ENCODE results near the gene FERMT1. TPM values are rescaled to one million over a fixed set of nuclear protein-coding genes. Genes with fewer than 3 reads are reported as not detected.
A peak's percentile ranks its signal among the peaks of the same experiment; 100 is the strongest.

FERMT1 gene
- total RNA-seq, 1 experiment from 2014 or later = 0.95 TPM

- Histone ChIP-seq H3K36me3 (ENCODE audit: control insufficient read depth, insufficient read depth, low read length) (no peaks in the 10 kb centered on the region), H3K9me3 (ENCODE audit: control insufficient read depth, insufficient read depth, low read depth, low read length) (no peaks in the 10 kb centered on the region), H3K27me3 (ENCODE audit: control insufficient read depth, insufficient read depth, low read length) (peaks cover 6% of the 10 kb centered on the region; the same call in 1 of the 2 replicates), H3K4me3 (ENCODE audit: low read depth in 2 of 2, low read length in 2 of 2) (no peak overlapping the region), H3K4me1 (ENCODE audit: control insufficient read depth, insufficient read depth, low read length) (no peaks in the 10 kb centered on the region), H3K27ac (ENCODE audit: low read length) (no peak overlapping the region)
- ChIA-PET CTCF (no interaction called here), POLR2A (no interaction called here)
- BruUV-seq (replicated peaks) = no TSS peak
- DNase-seq (ENCODE audit: low read depth, low spot score) (no peak), ATAC-seq (no peak)
- intact Hi-C loops (cut with micrococcal nuclease; ENCODE audit: unreplicated experiment) (no loop called here), in situ Hi-C loops (cut with HindIII; ENCODE audit: low pct_unique_long_range_greater_than_20kb, low sequenced_read_pairs) (no loop called here)
- TF ChIP-seq POLR2AphosphoS5 (IDR thresholded peaks at IDR 0.05; ENCODE audit: low read depth, low read length) (no peak), REST (IDR thresholded peaks at IDR 0.05; ENCODE audit: insufficient read depth in 1 of 2, low read depth in 2 of 2, low read length in 1 of 2) (no peak), SIN3A (IDR thresholded peaks at IDR 0.05; ENCODE audit: borderline replicate concordance, insufficient read depth, low read depth, low read length) (no peak), TCF7L2 (IDR thresholded peaks at IDR 0.05; ENCODE audit: low read depth, low read length) (no peak)
These were observed 5.0 kb upstream of the FERMT1 start for GRCh38 chr20:6127825-6128224.

- Histone ChIP-seq H3K9me3 (ENCODE audit: control insufficient read depth, insufficient read depth, low read depth, low read length) (no peaks in the 10 kb centered on the region), H3K27ac (ENCODE audit: low read length) (no peak overlapping the region), H3K4me1 (ENCODE audit: control insufficient read depth, insufficient read depth, low read length) (no peaks in the 10 kb centered on the region), H3K4me3 (ENCODE audit: low read depth in 2 of 2, low read length in 2 of 2) (no peak overlapping the region), H3K27me3 (ENCODE audit: control insufficient read depth, insufficient read depth, low read length) (peaks cover 11% of the 10 kb centered on the region), H3K36me3 (ENCODE audit: control insufficient read depth, insufficient read depth, low read length) (no peaks in the 10 kb centered on the region)
- CTCF ChIA-PET = no interaction called here
- POLR2A ChIA-PET = no interaction called here
- DNase-seq (ENCODE audit: low read depth, low spot score) = no peak
- intact Hi-C loops (cut with micrococcal nuclease; ENCODE audit: unreplicated experiment) = no loop called here
- TF ChIP-seq TCF7L2 (IDR thresholded peaks at IDR 0.05; ENCODE audit: low read depth, low read length) = no peak
- no peak for TF ChIP-seq SIN3A (IDR thresholded peaks at IDR 0.05; ENCODE audit: borderline replicate concordance, insufficient read depth, low read depth, low read length)
- no peak for TF ChIP-seq POLR2AphosphoS5 (IDR thresholded peaks at IDR 0.05; ENCODE audit: low read depth, low read length)
- ATAC-seq = no peak
- in situ Hi-C loops (cut with HindIII; ENCODE audit: low pct_unique_long_range_greater_than_20kb, low sequenced_read_pairs) = no loop called here
- no TSS peak for BruUV-seq (replicated peaks)
These were observed 4.0 kb upstream of the FERMT1 start for GRCh38 chr20:6126846-6127245.

GRCh38 chr20:6123649-6124014 lies 802 bp upstream of the FERMT1 start:
- ChIA-PET CTCF (no interaction called here), POLR2A (no interaction called here)
- H3K27me3 ChIP-seq (ENCODE audit: control insufficient read depth, insufficient read depth, low read length) = peaks cover 13% of the 10 kb centered on the region
- TF ChIP-seq TCF7L2 (IDR thresholded peaks at IDR 0.05; ENCODE audit: low read depth, low read length) (no peak), POLR2AphosphoS5 (IDR thresholded peaks at IDR 0.05; ENCODE audit: low read depth, low read length) (no peak), CTCF (IDR thresholded peaks at IDR 0.05) (no peak), REST (IDR thresholded peaks at IDR 0.05; ENCODE audit: insufficient read depth in 1 of 2, low read depth in 2 of 2, low read length in 1 of 2) (no peak), SIN3A (IDR thresholded peaks at IDR 0.05; ENCODE audit: borderline replicate concordance, insufficient read depth, low read depth, low read length) (no peak)
- no peaks in the 10 kb centered on the region for H3K9me3 ChIP-seq (ENCODE audit: control insufficient read depth, insufficient read depth, low read depth, low read length)
- H3K36me3 ChIP-seq (ENCODE audit: control insufficient read depth, insufficient read depth, low read length) = no peaks in the 10 kb centered on the region
- no peaks in the 10 kb centered on the region for H3K4me1 ChIP-seq (ENCODE audit: control insufficient read depth, insufficient read depth, low read length)
- H3K27ac ChIP-seq (ENCODE audit: low read length) = no peak overlapping the region
- intact Hi-C loops (cut with micrococcal nuclease; ENCODE audit: unreplicated experiment) (no loop called here), in situ Hi-C loops (cut with HindIII; ENCODE audit: low pct_unique_long_range_greater_than_20kb, low sequenced_read_pairs) (no loop called here)
- BruUV-seq (replicated peaks) = no TSS peak
- ATAC-seq (no peak), DNase-seq (ENCODE audit: low read depth, low spot score) (no peak)
- H3K4me3 ChIP-seq (ENCODE audit: low read depth in 2 of 2, low read length in 2 of 2) = peak overlapping the region in 1 of 2 experiments; percentile 63; a peak in 2 of 4 replicates
